Measurements from ENCODE around the gene KLHL40.
A peak's percentile ranks its signal among the peaks of the same experiment; 100 is the strongest.

The KLHL40 gene

DNA sequence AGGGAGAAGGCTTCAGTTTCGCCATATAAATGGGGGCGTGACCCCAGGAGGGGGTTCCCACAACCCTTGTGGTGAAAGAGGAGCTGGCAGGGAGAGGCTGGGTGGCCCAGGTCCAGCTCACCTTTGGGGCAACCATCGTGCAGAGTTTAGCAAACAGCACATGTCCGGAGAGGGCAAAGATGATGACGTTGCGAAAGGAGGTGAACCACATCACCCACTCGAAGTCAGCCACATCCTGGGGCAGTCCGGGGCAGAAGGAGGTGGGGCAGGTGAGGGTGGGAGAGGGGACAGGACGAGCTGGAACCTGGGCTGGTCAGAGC is 13.5 kb downstream of the KLHL40 start:
- TF ChIP-seq ZBTB7A (IDR thresholded peaks at IDR 0.05; ENCODE audit: low read depth) (no peak), EP300 (IDR thresholded peaks at IDR 0.05; ENCODE audit: borderline replicate concordance) (no peak), TEAD4 (IDR thresholded peaks at IDR 0.05) (no peak), CEBPB (IDR thresholded peaks at IDR 0.05) (no peak), EGR1 (IDR thresholded peaks at IDR 0.05) (no peak), RAD21 (IDR thresholded peaks at IDR 0.05; ENCODE audit: low read depth) (no peak), CREB1 (IDR thresholded peaks at IDR 0.05; ENCODE audit: low read depth) (no peak), TAF1 (IDR thresholded peaks at IDR 0.05; ENCODE audit: low read depth) (no peak), TCF12 (IDR thresholded peaks at IDR 0.05; ENCODE audit: low read depth) (no peak), NFIC (IDR thresholded peaks at IDR 0.05) (no peak)
- TF ChIP-seq, protein P1, sequence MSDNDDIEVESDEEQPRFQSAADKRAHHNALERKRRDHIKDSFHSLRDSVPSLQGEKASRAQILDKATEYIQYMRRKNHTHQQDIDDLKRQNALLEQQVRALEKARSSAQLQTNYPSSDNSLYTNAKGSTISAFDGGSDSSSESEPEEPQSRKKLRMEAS (IDR thresholded peaks at IDR 0.05) = no peak
- TF ChIP-seq, protein P2, sequence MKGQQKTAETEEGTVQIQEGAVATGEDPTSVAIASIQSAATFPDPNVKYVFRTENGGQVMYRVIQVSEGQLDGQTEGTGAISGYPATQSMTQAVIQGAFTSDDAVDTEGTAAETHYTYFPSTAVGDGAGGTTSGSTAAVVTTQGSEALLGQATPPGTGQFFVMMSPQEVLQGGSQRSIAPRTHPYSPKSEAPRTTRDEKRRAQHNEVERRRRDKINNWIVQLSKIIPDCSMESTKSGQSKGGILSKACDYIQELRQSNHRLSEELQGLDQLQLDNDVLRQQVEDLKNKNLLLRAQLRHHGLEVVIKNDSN (IDR thresholded peaks at IDR 0.05) = no peak
- TF ChIP-seq, protein P3, sequence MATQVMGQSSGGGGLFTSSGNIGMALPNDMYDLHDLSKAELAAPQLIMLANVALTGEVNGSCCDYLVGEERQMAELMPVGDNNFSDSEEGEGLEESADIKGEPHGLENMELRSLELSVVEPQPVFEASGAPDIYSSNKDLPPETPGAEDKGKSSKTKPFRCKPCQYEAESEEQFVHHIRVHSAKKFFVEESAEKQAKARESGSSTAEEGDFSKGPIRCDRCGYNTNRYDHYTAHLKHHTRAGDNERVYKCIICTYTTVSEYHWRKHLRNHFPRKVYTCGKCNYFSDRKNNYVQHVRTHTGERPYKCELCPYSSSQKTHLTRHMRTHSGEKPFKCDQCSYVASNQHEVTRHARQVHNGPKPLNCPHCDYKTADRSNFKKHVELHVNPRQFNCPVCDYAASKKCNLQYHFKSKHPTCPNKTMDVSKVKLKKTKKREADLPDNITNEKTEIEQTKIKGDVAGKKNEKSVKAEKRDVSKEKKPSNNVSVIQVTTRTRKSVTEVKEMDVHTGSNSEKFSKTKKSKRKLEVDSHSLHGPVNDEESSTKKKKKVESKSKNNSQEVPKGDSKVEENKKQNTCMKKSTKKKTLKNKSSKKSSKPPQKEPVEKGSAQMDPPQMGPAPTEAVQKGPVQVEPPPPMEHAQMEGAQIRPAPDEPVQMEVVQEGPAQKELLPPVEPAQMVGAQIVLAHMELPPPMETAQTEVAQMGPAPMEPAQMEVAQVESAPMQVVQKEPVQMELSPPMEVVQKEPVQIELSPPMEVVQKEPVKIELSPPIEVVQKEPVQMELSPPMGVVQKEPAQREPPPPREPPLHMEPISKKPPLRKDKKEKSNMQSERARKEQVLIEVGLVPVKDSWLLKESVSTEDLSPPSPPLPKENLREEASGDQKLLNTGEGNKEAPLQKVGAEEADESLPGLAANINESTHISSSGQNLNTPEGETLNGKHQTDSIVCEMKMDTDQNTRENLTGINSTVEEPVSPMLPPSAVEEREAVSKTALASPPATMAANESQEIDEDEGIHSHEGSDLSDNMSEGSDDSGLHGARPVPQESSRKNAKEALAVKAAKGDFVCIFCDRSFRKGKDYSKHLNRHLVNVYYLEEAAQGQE (IDR thresholded peaks at IDR 0.05; ENCODE audit: low read depth) = no peak

DNA sequence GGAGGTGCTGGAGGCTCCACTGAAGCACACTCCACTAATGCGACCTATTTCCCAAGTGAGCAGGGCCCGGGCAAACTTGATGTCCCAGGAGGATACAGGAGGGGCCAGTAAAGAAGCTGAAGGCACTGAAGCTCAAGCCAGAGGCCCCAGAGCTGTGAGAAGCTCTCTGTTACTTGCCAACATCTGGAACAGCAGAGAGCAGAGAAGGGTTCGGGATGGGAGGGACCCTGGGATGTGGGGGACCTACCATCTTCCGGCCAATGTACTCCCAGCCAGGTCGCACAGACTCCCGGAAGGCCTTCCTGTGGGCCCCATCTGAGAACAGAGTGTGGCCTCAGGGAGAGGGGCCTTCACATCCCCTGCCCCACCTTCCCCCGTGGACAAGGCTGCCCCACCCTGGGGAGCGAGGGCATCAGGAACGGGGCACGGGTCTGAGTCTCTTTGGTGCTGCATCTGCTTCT is 14.2 kb downstream of the KLHL40 start:
- TF ChIP-seq TEAD4 (IDR thresholded peaks at IDR 0.05) (no peak), CREB1 (IDR thresholded peaks at IDR 0.05; ENCODE audit: low read depth) (no peak), TCF12 (IDR thresholded peaks at IDR 0.05; ENCODE audit: low read depth) (no peak)
- TF ChIP-seq, protein P2 (IDR thresholded peaks at IDR 0.05) = no peak
- TF ChIP-seq, protein P1 (IDR thresholded peaks at IDR 0.05) = no peak

DNA sequence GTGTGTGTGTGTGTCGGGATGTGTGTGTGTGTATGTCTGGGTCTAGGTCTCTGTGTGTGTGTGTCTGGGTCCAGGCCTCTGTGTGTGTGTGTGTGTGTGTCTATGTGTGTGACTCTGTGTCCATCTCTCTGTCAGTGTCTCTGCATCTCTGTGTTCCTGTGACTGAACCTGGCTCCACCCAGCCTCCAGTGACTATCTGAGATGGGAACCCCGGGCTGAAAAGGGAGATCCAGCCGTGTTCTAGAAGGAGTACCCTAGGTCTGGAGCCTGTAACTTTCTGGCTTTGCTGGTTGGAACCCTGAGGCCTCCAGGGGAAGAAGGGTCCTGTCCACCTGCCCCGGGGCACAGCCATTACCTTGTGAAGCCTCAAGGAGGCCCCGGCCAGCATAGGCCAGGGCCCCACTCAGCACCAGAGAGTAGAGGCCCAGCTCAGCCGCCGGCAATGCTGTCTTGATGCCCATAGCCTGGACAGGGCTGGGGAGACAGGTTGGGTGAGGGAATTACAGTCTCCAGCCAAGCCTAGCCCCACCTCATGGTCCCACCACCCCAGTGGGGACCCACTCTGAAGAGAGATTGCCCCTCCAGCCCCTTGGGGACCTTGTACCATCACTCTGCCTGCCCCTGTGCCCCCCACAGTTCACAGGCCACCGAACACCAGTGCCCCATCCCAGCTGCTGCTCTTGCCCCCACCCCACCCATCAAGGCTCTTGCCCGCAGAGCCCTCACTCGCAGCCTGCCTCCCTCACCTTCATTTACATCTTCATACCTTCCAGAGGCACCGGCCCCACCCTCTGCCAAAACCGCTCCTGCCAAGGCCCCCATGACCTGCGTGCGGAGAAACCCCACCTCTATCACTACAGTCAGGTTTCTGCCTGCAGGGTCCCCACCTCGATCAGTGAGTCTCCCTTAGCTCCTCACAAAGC is 15.3 kb downstream of the KLHL40 start:
- no peak for TF ChIP-seq CREB1 (IDR thresholded peaks at IDR 0.05; ENCODE audit: low read depth)
- TF ChIP-seq FOXM1 (IDR thresholded peaks at IDR 0.05; ENCODE audit: borderline replicate concordance, low read depth) = no peak
- no peak for TF ChIP-seq ZBTB7A (IDR thresholded peaks at IDR 0.05; ENCODE audit: low read depth)
- TF ChIP-seq YY1 (IDR thresholded peaks at IDR 0.05; ENCODE audit: low read depth) = no peak
- TF ChIP-seq, protein P3 (IDR thresholded peaks at IDR 0.05; ENCODE audit: low read depth) = no peak
- no peak for TF ChIP-seq EP300 (IDR thresholded peaks at IDR 0.05; ENCODE audit: borderline replicate concordance)
- TF ChIP-seq, protein P2 (IDR thresholded peaks at IDR 0.05) = no peak
- no peak for TF ChIP-seq TAF1 (IDR thresholded peaks at IDR 0.05; ENCODE audit: low read depth)
- TF ChIP-seq, protein P1 (IDR thresholded peaks at IDR 0.05) = no peak
- no peak for TF ChIP-seq RAD21 (IDR thresholded peaks at IDR 0.05; ENCODE audit: low read depth)
- no peak for TF ChIP-seq CEBPB (IDR thresholded peaks at IDR 0.05)
- no peak for TF ChIP-seq TEAD4 (IDR thresholded peaks at IDR 0.05)
- TF ChIP-seq EGR1 (IDR thresholded peaks at IDR 0.05) = no peak
- TF ChIP-seq TCF12 (IDR thresholded peaks at IDR 0.05; ENCODE audit: low read depth) = no peak
- TF ChIP-seq NFIC (IDR thresholded peaks at IDR 0.05) = no peak

DNA sequence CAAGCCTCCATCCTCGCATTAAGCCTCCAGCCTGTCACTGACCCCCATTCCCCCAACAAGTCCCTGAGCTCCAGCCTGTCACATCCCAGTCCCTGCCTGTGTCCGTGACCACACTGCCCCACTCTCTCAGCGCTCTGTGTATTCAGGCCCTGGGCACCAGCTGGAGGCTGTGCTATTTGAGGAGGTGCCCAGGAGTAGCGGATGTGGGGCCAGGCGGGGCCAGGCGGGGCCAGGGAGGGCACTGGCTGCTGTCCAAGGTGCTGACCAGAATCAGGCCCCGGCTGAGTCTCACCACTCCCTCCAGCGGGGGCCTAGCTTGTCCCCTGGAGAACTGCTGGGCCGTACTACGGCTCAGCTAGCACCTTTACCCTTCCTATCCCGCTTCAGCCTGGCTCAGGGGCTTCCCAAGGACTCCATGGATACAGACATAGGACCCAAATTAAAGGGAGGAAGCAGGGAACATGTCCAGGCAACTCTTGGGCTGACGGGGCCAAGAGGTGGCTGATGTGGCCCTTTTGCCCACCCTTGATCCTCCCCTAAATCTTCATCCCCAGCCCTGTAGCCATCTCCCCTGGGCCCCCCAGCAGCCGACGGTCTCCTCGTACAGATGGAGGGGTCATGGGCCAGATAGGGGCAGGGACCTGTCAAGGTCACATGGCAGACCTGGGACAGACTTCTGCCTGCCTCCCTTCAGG is 16.2 kb downstream of the KLHL40 start:
- TF ChIP-seq CREB1 (IDR thresholded peaks at IDR 0.05; ENCODE audit: low read depth) = no peak
- TF ChIP-seq YY1 (IDR thresholded peaks at IDR 0.05; ENCODE audit: low read depth) = no peak
- TF ChIP-seq RAD21 (IDR thresholded peaks at IDR 0.05; ENCODE audit: low read depth) = peak; percentile 17; the same call in 1 of the 2 replicates
- no peak for TF ChIP-seq TAF1 (IDR thresholded peaks at IDR 0.05; ENCODE audit: low read depth)
- TF ChIP-seq EP300 (IDR thresholded peaks at IDR 0.05; ENCODE audit: borderline replicate concordance) = no peak
- TF ChIP-seq EGR1 (IDR thresholded peaks at IDR 0.05) = no peak
- TF ChIP-seq, protein P1 (IDR thresholded peaks at IDR 0.05) = 0 out of 2 replicates have a peak, but pooled peaks have one; percentile 25
- TF ChIP-seq, protein P3 (IDR thresholded peaks at IDR 0.05; ENCODE audit: low read depth) = peak; percentile 98
- TF ChIP-seq, protein P2 (IDR thresholded peaks at IDR 0.05) = no peak; the same call in 1 of the 2 replicates
- 0 out of 2 replicates have a peak, but pooled peaks have one; percentile 24 for TF ChIP-seq TCF12 (IDR thresholded peaks at IDR 0.05; ENCODE audit: low read depth)
- TF ChIP-seq ZBTB7A (IDR thresholded peaks at IDR 0.05; ENCODE audit: low read depth) = no peak
- TF ChIP-seq NFIC (IDR thresholded peaks at IDR 0.05) = peak; percentile 25; the same call in 1 of the 2 replicates
- TF ChIP-seq TEAD4 (IDR thresholded peaks at IDR 0.05) = no peak

Data from Ishikawa (cell line).